Hematopoietic multipotent progenitor cell treated with erythropoietin and hydrocortisone succinate and interleukin-3 and kit ligand, for 17 days (in vitro differentiated cells): Measurements from ENCODE around the gene CSAD.

Experiments used
- DNase-seq: peaks from one replicate; pipeline ENCODE4 v3.0.0-alpha.2; 2015; ENCODE audit warnings: low spot score

Gene CSAD

GRCh38 chr12:53180220-53180930 lies at the start of gene CSAD, which contains the start of gene ZNF740:
Gene CSAD (minus strand): TSS chr12:53180925. CDS start chr12:53173470, 7,455 bp downstream.
Gene ZNF740 (plus strand): TSS chr12:53180722. CDS start chr12:53181984, 1,262 bp downstream.
- DNase-seq, result peak; percentile 78

- DNase-seq, result no peak
These were observed 49.6 kb upstream of the CSAD start for GRCh38 chr12:53230108-53230845.

GRCh38 chr12:53229454-53229853 lies 48.7 kb upstream of the CSAD start:
- no peak for DNase-seq

DNA sequence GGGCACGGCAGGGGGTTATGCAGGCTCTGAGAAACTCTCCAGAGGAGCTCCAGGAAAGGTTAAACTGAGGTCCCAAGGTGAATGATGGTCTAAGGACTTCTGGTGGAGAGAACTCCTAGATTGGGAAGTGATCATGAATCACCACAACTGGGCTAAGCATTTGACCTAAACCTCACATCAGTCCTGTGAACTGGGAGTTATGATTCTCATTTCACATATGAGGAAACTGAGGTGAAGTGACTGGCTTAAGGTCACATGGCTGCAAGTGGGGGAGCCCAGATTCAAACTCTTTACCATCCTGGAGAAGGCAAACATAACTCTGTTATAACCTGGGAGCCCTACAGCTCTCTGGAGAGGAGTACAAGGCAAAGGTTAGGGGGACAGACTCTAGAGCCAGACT lies 47.1 kb upstream of the CSAD start:
- no peak for DNase-seq

GRCh38 chr12:53227341-53227740 lies 46.6 kb upstream of the CSAD start:
- no peak for DNase-seq

GRCh38 chr12:53226815-53227214 lies 46.1 kb upstream of the CSAD start:
- no peak for DNase-seq

DNA sequence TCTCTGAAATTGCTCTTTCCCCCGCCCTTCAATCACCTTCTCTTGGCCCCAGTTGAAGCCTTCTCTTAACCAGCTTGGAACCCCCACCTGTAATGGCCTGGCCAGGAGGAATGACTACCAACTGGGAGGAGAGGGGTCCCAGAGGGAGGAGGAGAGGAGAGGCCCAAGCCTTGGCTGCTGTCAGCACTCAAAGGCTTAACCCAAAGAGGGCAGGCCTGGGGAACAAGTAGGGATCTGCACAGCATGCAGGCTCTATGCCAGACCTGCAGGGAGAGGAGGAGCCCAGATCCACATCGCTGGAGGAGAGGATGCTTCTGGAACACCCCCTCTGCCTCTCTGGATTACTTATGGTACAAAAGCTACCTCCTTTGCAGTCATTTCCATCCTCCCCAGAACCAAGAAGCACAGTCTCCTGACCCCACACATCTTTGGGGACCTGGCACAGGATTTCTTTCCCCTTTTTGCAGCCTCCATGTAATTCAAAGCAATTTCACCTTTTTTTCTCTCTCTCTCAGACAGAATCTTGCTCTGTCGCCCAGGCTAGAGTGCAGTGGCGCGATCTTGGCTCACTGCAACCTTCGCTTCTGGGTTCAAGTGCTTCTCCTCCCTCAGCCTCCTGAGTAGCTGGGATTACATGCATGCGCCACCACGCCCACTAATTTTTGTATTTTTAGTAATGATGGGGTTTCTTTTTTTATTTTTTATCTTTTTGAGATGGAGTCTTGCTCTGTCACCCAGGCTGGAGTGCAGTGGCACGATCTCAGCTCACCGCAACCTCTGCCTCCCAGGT lies 45.1 kb upstream of the CSAD start:
- DNase-seq, result no peak

- no peak for DNase-seq
These were observed 44.3 kb upstream of the CSAD start for GRCh38 chr12:53224897-53225634.

DNA sequence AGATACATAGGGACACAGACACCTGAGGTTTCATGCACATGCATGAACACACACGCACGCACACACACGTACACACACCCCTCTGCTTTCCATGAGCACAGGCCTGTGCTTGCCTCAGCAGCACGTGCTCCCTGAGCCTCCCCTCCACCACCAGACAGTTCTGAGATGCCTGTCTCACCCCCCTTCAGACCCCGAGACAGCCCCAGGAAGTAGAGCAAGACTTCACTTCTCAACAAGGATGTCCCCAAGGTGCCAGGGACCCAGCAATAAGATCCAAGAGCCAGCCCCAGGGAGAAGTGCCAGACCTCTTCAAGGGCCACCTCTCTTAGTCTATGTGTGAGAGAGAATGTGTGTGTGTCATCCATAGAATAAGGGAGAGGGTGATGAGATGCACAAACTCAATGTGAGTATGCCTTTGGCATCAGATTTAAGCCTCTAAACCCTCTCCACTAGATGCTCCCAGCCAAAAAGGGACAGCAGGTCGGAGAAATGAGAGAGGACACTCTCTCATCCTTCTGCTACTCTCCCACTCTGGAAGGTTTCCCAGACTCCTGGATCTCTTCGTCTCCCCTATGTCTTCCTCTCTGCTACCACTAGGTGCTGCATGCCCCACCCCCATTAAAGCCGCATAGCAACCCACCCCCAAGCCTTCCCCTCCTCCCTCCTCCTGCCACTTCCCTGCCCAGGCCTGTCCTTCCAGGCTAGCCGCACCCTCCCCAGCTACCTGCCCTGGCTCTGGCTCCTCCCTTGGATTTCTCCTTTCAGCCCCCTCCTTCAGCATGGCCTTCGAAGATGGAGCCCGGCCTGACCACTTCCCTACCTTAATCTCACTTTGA lies 43.6 kb upstream of the CSAD start:
- no peak for DNase-seq

- DNase-seq, result no peak
These were observed 42.8 kb upstream of the CSAD start for GRCh38 chr12:53223389-53224060.

- no peak for DNase-seq
These were observed 42.1 kb upstream of the CSAD start for GRCh38 chr12:53222806-53223261.

- DNase-seq, result no peak
These were observed 41.5 kb upstream of the CSAD start for GRCh38 chr12:53222170-53222721.

DNA sequence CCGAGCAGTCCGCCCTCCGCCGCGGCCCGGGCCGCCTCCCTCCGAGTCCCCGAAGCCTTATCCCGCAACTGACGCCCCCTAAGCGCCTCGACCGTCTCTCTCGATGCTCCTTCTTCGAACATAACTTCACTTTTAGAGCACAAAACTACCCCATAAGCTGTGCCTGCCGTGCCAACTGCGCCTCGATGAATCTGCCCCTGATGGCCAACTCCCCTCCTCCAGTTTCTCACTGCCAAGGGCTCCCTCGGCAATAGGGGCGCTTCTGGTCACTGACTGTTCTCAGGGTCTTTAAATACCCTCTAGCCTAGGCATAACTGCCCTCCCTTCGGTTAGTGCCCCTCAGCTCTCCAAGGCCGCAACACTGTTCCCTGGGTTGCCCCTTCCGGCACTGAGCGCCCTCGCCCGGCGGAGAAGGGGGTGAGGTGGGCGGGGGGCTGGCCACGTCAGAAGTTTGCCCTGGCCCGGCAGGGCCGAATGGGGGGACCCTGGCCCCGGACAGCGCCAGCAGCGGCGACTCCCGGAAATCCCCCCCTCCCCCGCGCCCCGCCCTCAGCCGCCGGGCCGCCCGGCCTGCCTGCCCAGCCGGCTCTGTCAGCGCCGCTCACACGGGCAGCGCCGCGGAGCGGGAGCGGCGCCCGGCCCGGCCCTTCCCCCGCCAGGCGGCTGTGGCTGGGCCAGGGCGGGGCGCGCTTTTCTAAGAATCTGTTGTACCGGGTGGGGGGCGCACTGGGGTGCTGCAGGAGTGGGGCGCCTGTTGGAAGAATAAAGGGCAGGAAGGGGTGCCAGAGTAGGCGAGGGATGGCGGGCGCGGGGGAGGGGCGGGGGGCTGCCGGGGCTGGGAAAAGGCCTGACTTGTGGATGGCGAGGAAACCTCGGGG lies 40.7 kb upstream of the CSAD start:
- DNase-seq, result peak; percentile 41

- no peak for DNase-seq
These were observed 40.0 kb upstream of the CSAD start for GRCh38 chr12:53220694-53221202.

DNA sequence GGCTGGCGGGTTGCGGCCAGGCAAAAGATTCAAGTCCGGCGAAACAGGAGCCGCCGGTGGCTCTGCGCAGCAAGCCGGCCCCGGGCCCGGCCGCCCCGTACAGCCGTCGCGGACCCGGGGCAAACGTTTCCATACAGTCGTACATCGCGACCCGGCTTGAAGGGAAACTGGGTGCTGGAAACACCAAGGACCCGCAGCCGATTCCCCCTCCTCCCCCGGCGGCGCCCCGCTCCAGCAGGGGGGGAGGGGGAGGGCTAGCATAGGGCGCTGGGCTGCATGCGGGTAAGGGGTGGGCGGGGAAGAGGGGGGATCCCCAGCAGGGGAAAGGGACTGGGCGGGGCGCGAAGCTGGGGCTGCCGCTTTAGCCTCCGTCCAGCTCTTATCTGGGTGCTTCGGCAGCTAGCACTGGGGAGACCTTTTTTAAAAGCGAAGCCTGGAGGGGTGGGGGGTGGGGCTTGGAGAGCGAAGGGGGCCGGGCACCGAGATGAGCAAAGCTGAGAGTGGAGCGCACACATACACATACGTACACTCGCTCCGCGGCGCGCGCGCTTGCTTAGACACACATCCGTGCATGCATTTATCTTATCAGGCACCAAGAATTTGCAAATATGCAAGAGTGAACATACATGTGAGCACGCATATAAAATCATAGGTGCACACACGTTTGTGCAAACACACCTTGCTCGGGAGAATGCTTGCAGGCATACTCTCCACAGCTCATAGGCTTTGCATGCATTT lies 39.4 kb upstream of the CSAD start:
- DNase-seq, result no peak

- no peak for DNase-seq
These were observed 38.7 kb upstream of the CSAD start for GRCh38 chr12:53219292-53219955.

GRCh38 chr12:53218551-53219291 lies 38.0 kb upstream of the CSAD start:
- no peak for DNase-seq
